Immature natural killer cell (primary cell): ENCODE measurements around the gene SULT4A1. TPM values are rescaled to one million over a fixed set of nuclear protein-coding genes. Genes with fewer than 3 reads are reported as not detected.

ENCODE experiments used
- DNase-seq, 3 donors: peaks; one replicate each; pipeline ENCODE4 v3.0.0; 2022; ENCODE audit warnings: mixed read lengths in 1 of 3
- H3K27ac Mint-ChIP-seq, 6 donors: one replicate each; pipeline ENCODE4 v1.8.0; 2020; ENCODE audit warnings: mixed read lengths in 6 of 6, mild to moderate bottlenecking in 5 of 6, inconsistent platforms in 4 of 6, moderate library complexity in 3 of 6
- H3K27me3 Mint-ChIP-seq, 3 donors: one replicate each; pipeline ENCODE4 v1.8.0; 2020 to 2021; ENCODE audit warnings: low read depth in 3 of 3, mild to moderate bottlenecking in 3 of 3, mixed read lengths in 3 of 3, moderate library complexity in 3 of 3, inconsistent platforms in 1 of 3
- H3K36me3 Mint-ChIP-seq, 3 donors: one replicate each; pipeline ENCODE4 v1.8.0; 2020; ENCODE audit warnings: mixed read lengths in 3 of 3, inconsistent platforms in 2 of 3, mild to moderate bottlenecking in 2 of 3
- H3K4me1 Mint-ChIP-seq, 2 donors: one replicate each; pipeline ENCODE4 v1.8.0; 2020; ENCODE audit warnings: inconsistent platforms in 2 of 2, mild to moderate bottlenecking in 2 of 2, mixed read lengths in 2 of 2, moderate library complexity in 1 of 2
- H3K4me3 Mint-ChIP-seq, 5 donors: one replicate each; pipeline ENCODE4 v1.8.0; 2020; ENCODE audit warnings: mild to moderate bottlenecking in 5 of 5, mixed read lengths in 5 of 5, inconsistent platforms in 3 of 5, moderate library complexity in 3 of 5
- H3K9me3 Mint-ChIP-seq, 6 donors: one replicate each; pipeline ENCODE4 v1.8.0; 2020; ENCODE audit warnings: mild to moderate bottlenecking in 6 of 6, mixed read lengths in 6 of 6, inconsistent platforms in 4 of 6, moderate library complexity in 3 of 6
- polyA plus RNA-seq, 3 donors: library from polyadenylated mRNA; unstranded; fragments of 300-500 nt; fragmentation: Illumina TruSeq; gene quantifications; one replicate each; pipeline ENCODE4 v1.2.3, GENCODE V29; 2021

The SULT4A1 gene
- polyA plus RNA-seq, 3 donors from 2014 or later = not detected

- peaks cover 0 to 10% (median 0%) of the 10 kb centered on the region in 3 donors for H3K36me3 Mint-ChIP-seq
- DNase-seq = no peak
- H3K9me3 Mint-ChIP-seq = peaks cover 0 to 9% (median 5%) of the 10 kb centered on the region in 6 donors
- no peaks in the 10 kb centered on the region for H3K4me1 Mint-ChIP-seq
- no peak overlapping the region for H3K27ac Mint-ChIP-seq
- H3K27me3 Mint-ChIP-seq = peaks cover 3 to 23% (median 3%) of the 10 kb centered on the region in 3 donors
- no peak overlapping the region for H3K4me3 Mint-ChIP-seq
These were observed 67.0 kb downstream of the SULT4A1 start for GRCh38 chr22:43795320-43795719.

GRCh38 chr22:43792905-43793304, 69.4 kb downstream of the SULT4A1 start:
- Mint-ChIP-seq H3K36me3 (peaks cover 0 to 3% (median 0%) of the 10 kb centered on the region in 3 donors), H3K9me3 (no peaks in the 10 kb centered on the region), H3K27me3 (peaks cover 1 to 6% (median 3%) of the 10 kb centered on the region in 3 donors), H3K27ac (no peak overlapping the region), H3K4me3 (no peak overlapping the region), H3K4me1 (no peaks in the 10 kb centered on the region)
- no peak for DNase-seq

GRCh38 chr22:43789452-43789851, 72.9 kb downstream of the SULT4A1 start:
- Mint-ChIP-seq H3K27me3 (peaks cover 5 to 7% (median 6%) of the 10 kb centered on the region in 3 donors), H3K36me3 (no peaks in the 10 kb centered on the region), H3K9me3 (no peaks in the 10 kb centered on the region), H3K4me3 (no peak overlapping the region), H3K27ac (no peak overlapping the region), H3K4me1 (no peaks in the 10 kb centered on the region)
- DNase-seq = no peak

GRCh38 chr22:43783777-43784176, 78.5 kb downstream of the SULT4A1 start:
- Mint-ChIP-seq H3K27me3 (peaks cover 5 to 11% (median 6%) of the 10 kb centered on the region in 3 donors), H3K9me3 (no peaks in the 10 kb centered on the region), H3K4me3 (no peak overlapping the region), H3K27ac (no peak overlapping the region), H3K4me1 (no peaks in the 10 kb centered on the region), H3K36me3 (no peaks in the 10 kb centered on the region)
- no peak for DNase-seq

GRCh38 chr22:43782448-43782847, 79.9 kb downstream of the SULT4A1 start:
- Mint-ChIP-seq H3K4me3 (no peak overlapping the region), H3K36me3 (no peaks in the 10 kb centered on the region), H3K9me3 (no peaks in the 10 kb centered on the region), H3K27me3 (peaks cover 3 to 11% (median 5%) of the 10 kb centered on the region in 3 donors), H3K27ac (no peak overlapping the region), H3K4me1 (no peaks in the 10 kb centered on the region)
- DNase-seq = no peak

- no peak overlapping the region for H3K27ac Mint-ChIP-seq
- no peaks in the 10 kb centered on the region for H3K36me3 Mint-ChIP-seq
- H3K4me1 Mint-ChIP-seq = no peaks in the 10 kb centered on the region
- H3K4me3 Mint-ChIP-seq = no peak overlapping the region
- no peak for DNase-seq
- no peaks in the 10 kb centered on the region for H3K9me3 Mint-ChIP-seq
- peaks cover 0 to 8% (median 4%) of the 10 kb centered on the region in 3 donors for H3K27me3 Mint-ChIP-seq
These were observed 85.0 kb downstream of the SULT4A1 start for GRCh38 chr22:43777286-43777685.

- Mint-ChIP-seq H3K4me1 (no peaks in the 10 kb centered on the region), H3K27ac (no peak overlapping the region), H3K9me3 (no peaks in the 10 kb centered on the region), H3K36me3 (no peaks in the 10 kb centered on the region), H3K4me3 (no peak overlapping the region), H3K27me3 (peaks cover 4 to 11% (median 6%) of the 10 kb centered on the region in 3 donors)
- no peak for DNase-seq
These were observed 86.1 kb downstream of the SULT4A1 start for GRCh38 chr22:43776081-43776670.

Other genes starting within 250 kb of the SULT4A1 start
- gene EFCAB6, start 50.2 kb downstream of the SULT4A1 start, polyA plus RNA-seq = under 1 TPM in 2 of 3 donors, not detected in 1; 0.04 to 0.18 TPM
- not detected for gene PNPLA5, start 29.5 kb upstream of the SULT4A1 start, polyA plus RNA-seq
- not detected for gene PNPLA3, start 61.3 kb upstream of the SULT4A1 start, polyA plus RNA-seq
- gene SAMM50, start 92.9 kb upstream of the SULT4A1 start, polyA plus RNA-seq = 10 to 100 TPM; 80.6 to 88.8 (median 82.8) TPM
- 1 to 10 TPM; 1.8 to 3.8 (median 2.7) TPM for gene PARVB, start 161.8 kb upstream of the SULT4A1 start, polyA plus RNA-seq